ENCODE results near the gene PAX8.
A peak's percentile ranks its signal among the peaks of the same experiment; 100 is the strongest.

- TF ChIP-seq CTCF (conservative IDR thresholded peaks at IDR 0.05; ENCODE audit: low read depth, low read length) (peak; percentile 44), EZH2 (IDR thresholded peaks at IDR 0.05; ENCODE audit: borderline replicate concordance, low read depth, low read length, poor library complexity, severe bottlenecking) (no peak)
Measured at GRCh38 chr2:113200236-113200635, 78.5 kb downstream of the PAX8 start.
